GM23338 (cell line): Measurements from ENCODE around the gene VAX1. TPM values are rescaled to one million over a fixed set of nuclear protein-coding genes. Genes with fewer than 3 reads are reported as not detected.

Experiments used
- ATAC-seq: fragments of 200-7000 bp; cut with Tn5 transposase; 3 replicates; pipeline ENCODE4 v1.9.1; 2020
- DNase-seq: peaks from one replicate; pipeline ENCODE4 v3.0.0-alpha.2; 2015; ENCODE audit warnings: low spot score
- H2AFZ ChIP-seq: fragments of 200-600 bp; sonication (generic); 2 replicates; pipeline ENCODE4 v1.8.0; 2016; ENCODE audit warnings: antibody characterized with exemption, mild to moderate bottlenecking, moderate library complexity
- H3F3A ChIP-seq: fragments of 200-600 bp; sonication (generic); replicated peaks from 2 replicates; pipeline ENCODE4 v1.8.0; 2017; ENCODE audit warnings: antibody characterized with exemption, mixed run types, low read depth
- H3K27ac ChIP-seq: fragments of 200-600 bp; sonication (generic); 2 replicates; pipeline ENCODE4 v1.6.1; 2016; ENCODE audit warnings: low read depth
- H3K27me3 ChIP-seq: fragments of 200-600 bp; sonication (generic); 2 replicates; pipeline ENCODE4 v1.8.0; 2016; ENCODE audit warnings: mild to moderate bottlenecking, mixed run types, moderate library complexity; ENCODE audit not compliant: insufficient read depth
- H3K36me3 ChIP-seq: fragments of 200-600 bp; sonication (generic); 2 replicates; pipeline ENCODE4 v1.8.0; 2016; ENCODE audit warnings: mild to moderate bottlenecking; ENCODE audit not compliant: insufficient read depth
- H3K4me1 ChIP-seq: fragments of 200-600 bp; sonication (generic); 2 replicates; pipeline ENCODE4 v1.8.0; 2016; ENCODE audit warnings: mild to moderate bottlenecking, moderate library complexity; ENCODE audit not compliant: insufficient read depth
- H3K4me2 ChIP-seq: fragments of 200-600 bp; sonication (generic); 2 replicates; pipeline ENCODE4 v1.7.1; 2017; ENCODE audit warnings: mixed run types
- H3K4me3 ChIP-seq: fragments of 200-600 bp; sonication (generic); 2 replicates; pipeline ENCODE4 v1.6.1; 2016; ENCODE audit warnings: mixed run types
- H3K79me2 ChIP-seq: fragments of 200-600 bp; sonication (generic); replicated peaks from 2 replicates; pipeline ENCODE4 v1.8.0; 2017; ENCODE audit warnings: mild to moderate bottlenecking; ENCODE audit not compliant: insufficient read depth
- H3K9me2 ChIP-seq: fragments of 200-600 bp; sonication (generic); 2 replicates; pipeline ENCODE4 v1.8.0; 2017; ENCODE audit not compliant: insufficient read depth
- H4K20me1 ChIP-seq: fragments of 200-600 bp; sonication (generic); replicated peaks from 2 replicates; pipeline ENCODE4 v1.8.0; 2017; ENCODE audit warnings: mild to moderate bottlenecking; ENCODE audit not compliant: insufficient read depth
- H3K27ac Mint-ChIP-seq: 2 replicates; pipeline ENCODE4 v1.8.0; 2020; ENCODE audit warnings: inconsistent platforms, mild to moderate bottlenecking, moderate library complexity, mixed read lengths
- H3K27me3 Mint-ChIP-seq: 3 replicates; pipeline ENCODE4 v1.8.0; 2022; ENCODE audit warnings: low read depth, mild to moderate bottlenecking, moderate library complexity, mixed read lengths, inconsistent platforms; ENCODE audit not compliant: insufficient read depth, poor library complexity
- H3K36me3 Mint-ChIP-seq: 3 replicates; pipeline ENCODE4 v1.8.0; 2021; ENCODE audit warnings: low read depth, mild to moderate bottlenecking, inconsistent platforms, moderate library complexity, mixed read lengths
- H3K4me1 Mint-ChIP-seq: 3 replicates; pipeline ENCODE4 v1.8.0; 2020; ENCODE audit warnings: mild to moderate bottlenecking, inconsistent platforms, mixed read lengths
- H3K4me3 Mint-ChIP-seq: 3 replicates; pipeline ENCODE4 v1.8.0; 2021; ENCODE audit warnings: moderate library complexity, mild to moderate bottlenecking, inconsistent platforms, mixed read lengths
- H3K9me3 Mint-ChIP-seq: 3 replicates; pipeline ENCODE4 v1.8.0; 2020; ENCODE audit warnings: moderate library complexity, mild to moderate bottlenecking, inconsistent platforms, mixed read lengths
- EZH2 ChIP-seq: fragments of 200-600 bp; sonication (generic); IDR thresholded peaks from one replicate; pipeline ENCODE4 v1.8.0; 2017; ENCODE audit warnings: antibody characterized with exemption, mild to moderate bottlenecking, low read depth; ENCODE audit not compliant: unreplicated experiment
- NANOG ChIP-seq: IDR thresholded peaks from 2 replicates; pipeline ENCODE4 v1.6.1; 2016; ENCODE audit warnings: antibody characterized with exemption, borderline replicate concordance
- POLR2AphosphoS5 ChIP-seq: IDR thresholded peaks from 2 replicates; pipeline ENCODE4 v1.6.1; 2016; ENCODE audit warnings: antibody characterized with exemption, low read depth
- ZNF331 ChIP-seq: fragments of 250-450 bp; sonication (Bioruptor Pico); IDR thresholded peaks from 2 replicates; pipeline ENCODE4 v1.5.0; 2020; ENCODE audit warnings: low read depth, mild to moderate bottlenecking, moderate library complexity
- ZNF462 ChIP-seq: fragments of 250-450 bp; sonication (Bioruptor Pico); IDR thresholded peaks from 2 replicates; pipeline ENCODE4 v1.5.0; 2020; ENCODE audit warnings: mild to moderate bottlenecking, moderate library complexity
- polyA plus RNA-seq: library from polyadenylated mRNA; unstranded; fragments of >200 nt; fragmentation: Nextera tagmentation; extraction: Ambion mirVana; gene quantifications from 2 replicates; pipeline ENCODE4 v1.2.1, GENCODE V29; 2016
- total RNA-seq: library from RNA; depleted of rRNA; stranded (reverse); fragments of >200 nt; shearing (Covaris generic); gene quantifications from 2 replicates; pipeline ENCODE4 v1.2.3, GENCODE V29; 2014

VAX1 gene
- total and polyA plus RNA-seq, 2 experiments from 2014 or later: not detected

DNA sequence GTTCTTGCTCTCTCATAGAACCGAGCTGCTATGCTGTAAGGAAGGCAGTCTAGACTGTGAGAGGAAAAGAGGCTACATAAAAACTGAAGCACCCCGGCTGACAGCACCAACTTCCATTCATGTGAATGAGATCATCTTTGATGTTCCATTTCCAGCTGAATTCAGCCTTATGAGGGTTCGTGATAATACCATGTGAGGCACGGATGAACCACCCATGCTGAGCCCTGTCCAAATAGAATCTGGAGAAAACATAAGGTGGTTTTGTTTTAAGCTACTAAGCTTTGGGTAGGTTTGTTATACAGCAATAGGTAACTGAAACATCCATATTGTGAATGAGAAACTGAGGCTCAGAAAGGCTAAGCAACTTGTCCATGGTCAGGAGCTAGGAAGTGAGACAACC lies 6.9 kb upstream of the VAX1 start:
- Mint-ChIP-seq H3K27me3 (peaks cover 95% of the 10 kb centered on the region), H3K9me3 (peaks cover 15% of the 10 kb centered on the region; the same call in 2 of the 3 replicates), H3K27ac (no peak overlapping the region), H3K4me1 (peaks cover 3% of the 10 kb centered on the region), H3K4me3 (no peak overlapping the region), H3K36me3 (no peaks in the 10 kb centered on the region; the same call in 2 of the 3 replicates)
- Histone ChIP-seq H3K27ac (no peak overlapping the region), H3K4me1 (peaks cover 16% of the 10 kb centered on the region; the same call in 1 of the 2 replicates), H3K4me2 (no peak overlapping the region), H3K4me3 (no peak overlapping the region), H3K9me2 (no peaks in the 10 kb centered on the region), H3K79me2 (no peaks in the 10 kb centered on the region), H3K36me3 (no peaks in the 10 kb centered on the region), H3K27me3 (peaks cover 100% of the 10 kb centered on the region), H3F3A (peaks cover 4% of the 10 kb centered on the region; the same call in 1 of the 2 replicates), H4K20me1 (peaks cover 13% of the 10 kb centered on the region), H2AFZ (no peak overlapping the region)
- DNase-seq (no peak), ATAC-seq (no peak)
- TF ChIP-seq ZNF331 (CRISPR knock-in tag) (peak; percentile 98), NANOG (no peak), POLR2AphosphoS5 (no peak)

GRCh38 chr10:117143103-117143823 lies 5.2 kb upstream of the VAX1 start:
- Histone ChIP-seq H3K4me2 (no peak overlapping the region), H3K27ac (no peak overlapping the region), H2AFZ (no peak overlapping the region), H3K27me3 (peaks cover 99% of the 10 kb centered on the region), H3K4me3 (no peak overlapping the region), H3K79me2 (no peaks in the 10 kb centered on the region), H4K20me1 (peaks cover 13% of the 10 kb centered on the region), H3K9me2 (no peaks in the 10 kb centered on the region), H3F3A (peaks cover 8% of the 10 kb centered on the region; the same call in 1 of the 2 replicates), H3K4me1 (peaks cover 26% of the 10 kb centered on the region), H3K36me3 (no peaks in the 10 kb centered on the region)
- peak; percentile 35 for TF ChIP-seq EZH2
- TF ChIP-seq ZNF462: no peak
- peaks cover 15% of the 10 kb centered on the region; the same call in 2 of the 3 replicates for H3K9me3 Mint-ChIP-seq
- H3K27ac Mint-ChIP-seq: no peak overlapping the region
- no peak overlapping the region for H3K4me3 Mint-ChIP-seq
- DNase-seq (no peak), ATAC-seq (no peak)
- H3K36me3 Mint-ChIP-seq: no peaks in the 10 kb centered on the region; the same call in 2 of the 3 replicates
- H3K27me3 Mint-ChIP-seq: peaks cover 96% of the 10 kb centered on the region
- H3K4me1 Mint-ChIP-seq: peaks cover 12% of the 10 kb centered on the region
